GM10847 (cell line): ENCODE measurements around the gene HES7.

Source experiments
- POLR2A ChIP-seq: IDR thresholded peaks from 2 replicates; pipeline ENCODE4 v1.6.1; 2011; ENCODE audit not compliant: insufficient read length; ENCODE audit errors: extremely low read depth

Gene HES7

GRCh38 chr17:8121407-8121680 lies 2.6 kb downstream of the HES7 start:
- no peak for TF ChIP-seq POLR2A

- TF ChIP-seq POLR2A, result no peak
Observed at GRCh38 chr17:8120520-8121406, 3.1 kb downstream of the HES7 start.

GRCh38 chr17:8119581-8120519 lies 4.1 kb downstream of the HES7 start:
- no peak for TF ChIP-seq POLR2A

GRCh38 chr17:8118769-8119580 lies 4.9 kb downstream of the HES7 start:
- TF ChIP-seq POLR2A, result no peak

GRCh38 chr17:8117980-8118768 lies 5.7 kb downstream of the HES7 start, which contains the start of gene ALOXE3:
Gene ALOXE3, minus strand, starts transcription at chr17:8118514. Its CDS starts 524 bp downstream, at chr17:8117990.
- no peak for TF ChIP-seq POLR2A

DNA sequence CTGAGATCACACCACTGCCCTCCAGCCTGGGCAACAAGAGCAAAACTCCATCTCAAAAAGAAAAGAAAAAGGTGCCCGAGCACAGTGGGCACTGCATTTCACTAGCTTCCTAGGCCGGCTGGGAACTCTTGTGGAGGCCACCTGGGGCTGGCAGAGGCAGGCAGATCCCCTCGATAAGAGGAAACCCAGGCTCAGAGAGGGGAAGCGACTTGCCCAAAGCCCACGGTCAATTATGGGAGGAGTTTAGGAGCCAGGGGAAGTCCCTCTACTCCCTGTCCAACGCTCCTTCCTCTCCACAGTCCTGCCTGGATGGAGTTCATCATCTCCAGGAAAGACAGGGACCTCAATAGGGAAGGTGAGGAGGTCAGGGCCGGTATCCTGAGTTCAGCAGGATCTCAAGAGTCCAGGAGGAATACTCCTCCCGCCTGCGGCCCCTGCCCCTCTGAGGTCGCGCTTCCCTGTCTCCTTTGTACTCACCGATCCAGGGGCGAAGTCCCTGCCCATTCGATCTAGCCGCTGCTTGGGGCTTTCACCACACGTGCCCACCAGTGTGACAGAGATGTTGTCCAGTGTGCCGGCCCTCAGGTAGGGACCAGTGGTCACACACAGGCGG lies 6.4 kb downstream of the HES7 start:
- no peak for TF ChIP-seq POLR2A

- TF ChIP-seq POLR2A, result no peak
Observed at GRCh38 chr17:8116776-8117175, 7.1 kb downstream of the HES7 start.

- no peak for TF ChIP-seq POLR2A
Observed at GRCh38 chr17:8110907-8111306, 13.0 kb downstream of the HES7 start.

GRCh38 chr17:8110456-8110804 lies 13.5 kb downstream of the HES7 start:
- no peak for TF ChIP-seq POLR2A

- no peak for TF ChIP-seq POLR2A
Observed at GRCh38 chr17:8109661-8110455, 14.0 kb downstream of the HES7 start.

DNA sequence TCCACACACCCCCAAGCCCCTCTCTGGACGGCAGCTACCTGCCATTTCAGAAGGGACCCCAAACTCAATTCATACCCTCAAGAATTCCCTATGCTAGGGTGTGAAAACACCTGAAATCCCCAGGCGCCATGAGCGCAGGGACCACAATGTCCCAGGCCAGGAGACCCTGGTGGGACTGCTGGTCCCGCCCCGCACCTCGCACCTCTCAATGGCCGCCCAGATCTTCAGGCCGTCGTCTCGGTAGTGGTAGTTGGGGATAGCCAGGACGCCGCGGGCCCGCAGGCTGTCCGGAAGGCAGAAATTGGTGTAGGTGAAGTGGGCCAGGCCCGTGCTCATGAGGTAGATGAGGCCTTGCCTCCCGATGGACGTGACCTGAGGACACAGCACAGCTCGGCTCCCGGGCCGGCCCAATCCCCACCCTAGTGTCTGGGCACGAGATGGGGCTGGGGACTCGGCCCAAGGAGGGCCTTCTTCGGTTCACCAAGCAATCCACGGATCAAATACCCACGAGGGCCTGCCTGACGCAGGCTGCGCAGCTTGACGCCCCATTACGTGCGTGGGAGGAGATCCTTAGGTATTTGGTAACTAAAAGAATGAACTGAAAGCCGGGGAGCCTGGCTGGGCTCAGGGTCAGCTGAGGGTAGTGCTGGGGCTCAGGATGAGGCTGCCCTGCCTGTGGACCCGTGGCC lies 14.8 kb downstream of the HES7 start:
- no peak for TF ChIP-seq POLR2A

DNA sequence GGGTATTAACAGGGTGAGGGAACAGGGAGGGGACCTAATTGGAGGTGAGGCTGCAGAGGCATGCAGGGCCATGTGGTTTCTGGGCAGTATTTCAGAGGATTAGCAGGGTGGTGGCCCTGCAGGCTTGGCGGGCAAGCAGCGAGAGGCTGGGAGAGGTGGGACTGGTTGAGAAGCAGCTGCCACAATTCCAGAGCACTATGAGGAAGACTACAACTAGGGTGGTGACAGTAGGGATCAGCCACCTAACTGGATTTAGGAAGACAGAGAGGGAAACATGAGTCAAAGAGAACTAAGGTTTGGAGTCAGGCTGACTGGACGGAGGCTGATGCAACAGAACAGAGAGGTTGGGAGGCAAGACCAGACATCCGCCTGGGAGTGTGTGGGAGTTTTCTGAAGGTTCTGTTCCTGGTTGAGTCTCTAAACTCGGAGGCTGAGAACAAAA lies 17.9 kb downstream of the HES7 start:
- no peak for TF ChIP-seq POLR2A

- no peak for TF ChIP-seq POLR2A
Observed at GRCh38 chr17:8104911-8105310, 19.0 kb downstream of the HES7 start.
